ENCODE data around the gene SOX18. TPM values are rescaled to one million over a fixed set of nuclear protein-coding genes. Genes with fewer than 3 reads are reported as not detected.
A peak's percentile ranks its signal among the peaks of the same experiment; 100 is the strongest.

The SOX18 gene
- total and polyA plus RNA-seq, 2 of the 13 experiments (the other 11 are each of a cell fraction or from before 2014, with no cell fraction given) = 1.6 to 1.9 TPM

- TF ChIP-seq BATF2 (CRISPR knock-in tag; IDR thresholded peaks at IDR 0.05) (no peak), RARG (CRISPR knock-in tag; IDR thresholded peaks at IDR 0.05; ENCODE audit: low read depth) (no peak), RCOR2 (CRISPR knock-in tag; IDR thresholded peaks at IDR 0.05) (no peak), MAZ (IDR thresholded peaks at IDR 0.05; ENCODE audit: borderline replicate concordance, low read depth, low read length) (no peak), MAZ (CRISPR knock-in tag; IDR thresholded peaks at IDR 0.05; ENCODE audit: low read depth) (0 out of 2 replicates have a peak, but pooled peaks have one; percentile 25), ZNF343 (CRISPR knock-in tag; IDR thresholded peaks at IDR 0.05) (0 out of 2 replicates have a peak, but pooled peaks have one; percentile 34), ZNF572 (CRISPR knock-in tag; IDR thresholded peaks at IDR 0.05) (no peak), SALL2 (CRISPR knock-in tag; IDR thresholded peaks at IDR 0.05) (0 out of 2 replicates have a peak, but pooled peaks have one; percentile 11), ZZZ3 (CRISPR knock-in tag; IDR thresholded peaks at IDR 0.05; ENCODE audit: borderline replicate concordance) (no peak), HIC2 (CRISPR knock-in tag; IDR thresholded peaks at IDR 0.05; ENCODE audit: low read depth) (no peak), ETV5 (CRISPR knock-in tag; IDR thresholded peaks at IDR 0.05; ENCODE audit: borderline replicate concordance) (no peak), ZBTB1 (CRISPR knock-in tag; IDR thresholded peaks at IDR 0.05; ENCODE audit: borderline replicate concordance) (no peak), ZSCAN12 (CRISPR knock-in tag; IDR thresholded peaks at IDR 0.05) (no peak), ELK4 (CRISPR knock-in tag; IDR thresholded peaks at IDR 0.05; ENCODE audit: borderline replicate concordance) (no peak), RFX3 (CRISPR knock-in tag; IDR thresholded peaks at IDR 0.05) (no peak), ZNF234 (CRISPR knock-in tag; conservative IDR thresholded peaks at IDR 0.05) (no peak), CC2D1A (CRISPR knock-in tag; IDR thresholded peaks at IDR 0.05) (no peak), ZNF331 (CRISPR knock-in tag; IDR thresholded peaks at IDR 0.05) (no peak), THYN1 (CRISPR knock-in tag; IDR thresholded peaks at IDR 0.05; ENCODE audit: borderline replicate concordance, low read depth) (no peak), GPN1 (CRISPR knock-in tag; IDR thresholded peaks at IDR 0.05; ENCODE audit: borderline replicate concordance) (no peak), HOXA3 (CRISPR knock-in tag; IDR thresholded peaks at IDR 0.05) (peak; percentile 83), MIXL1 (CRISPR knock-in tag; IDR thresholded peaks at IDR 0.05) (no peak), ZHX1 (CRISPR knock-in tag; IDR thresholded peaks at IDR 0.05; ENCODE audit: low read depth) (peak; percentile 94), HDAC6 (IDR thresholded peaks at IDR 0.05; ENCODE audit: low read depth, low read length) (no peak), ZFAT (CRISPR knock-in tag; conservative IDR thresholded peaks at IDR 0.05) (no peak)
Observed at GRCh38 chr20:64038565-64039292, 10.7 kb downstream of the SOX18 start (continued).

Measured in HepG2 (cell line).